Keratinocyte (primary cell): ENCODE results near the gene FBXO31.

Source experiments
- EZH2 ChIP-seq: IDR thresholded peaks from one replicate; pipeline ENCODE4 v1.6.1; 2012; ENCODE audit warnings: inconsistent platforms, mild to moderate bottlenecking, low read length, moderate library complexity
- TF ChIP-seq, protein P1 (sequence below), 3 experiments: IDR thresholded peaks in 1 of 3; conservative IDR thresholded peaks in 1 of 3; optimal IDR thresholded peaks in 1 of 3; 2 replicates in 2 of 3; 3 replicates in 1 of 3; pipeline versions ENCODE3 to v1.5.1; 2011; ENCODE audit warnings: low read length in 3 of 3, mild to moderate bottlenecking in 3 of 3, moderate library complexity in 2 of 3, control low read depth in 1 of 3, inconsistent platforms in 1 of 3; ENCODE audit not compliant: insufficient read depth in 2 of 3; ENCODE audit errors: extremely low read depth in 1 of 3

DNA sequence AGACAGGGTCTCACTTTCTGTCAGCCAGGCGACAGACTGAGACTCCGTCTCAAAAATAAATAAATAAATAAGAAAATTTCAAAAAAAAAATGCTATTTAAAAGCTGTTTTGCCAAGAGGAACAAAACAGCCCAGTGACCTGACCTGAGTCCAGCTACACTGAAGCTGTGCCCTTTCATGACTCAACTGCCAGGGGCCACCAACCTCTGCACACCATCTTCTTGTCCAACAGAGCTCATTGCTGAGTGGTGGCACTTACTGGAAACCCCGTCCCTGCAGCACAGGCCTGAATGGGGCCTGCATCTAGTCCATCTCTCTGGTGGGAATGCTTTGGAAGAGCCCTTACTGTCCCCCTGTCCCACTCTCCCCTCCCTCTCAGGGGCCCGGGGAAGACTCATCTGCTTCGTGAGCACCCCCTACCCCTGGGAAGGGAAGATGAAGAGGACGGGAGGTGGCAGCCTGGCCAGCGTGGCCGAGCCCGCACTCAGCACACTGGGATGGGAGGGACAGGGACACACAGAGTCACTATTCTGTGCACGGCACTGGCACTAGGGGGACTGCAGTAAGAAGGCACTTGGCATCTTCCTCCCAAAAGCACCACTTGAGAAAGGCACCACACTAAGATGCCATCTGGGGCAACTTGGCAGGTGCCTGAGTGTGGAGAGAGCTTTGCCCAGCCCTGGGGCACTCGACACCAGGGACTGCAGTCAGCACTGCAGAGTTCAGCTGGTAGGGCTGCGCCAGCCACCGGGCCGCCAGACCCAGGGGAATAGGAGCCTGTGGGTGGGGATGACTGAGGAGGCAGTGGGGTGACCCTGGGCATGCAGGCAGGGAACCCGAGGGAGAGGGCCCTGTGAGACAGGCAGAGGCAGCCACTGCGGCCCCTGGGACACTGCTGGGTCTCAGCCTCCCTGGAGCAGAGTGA, 13.5 kb downstream of the FBXO31 start:
- TF ChIP-seq, protein P1, sequence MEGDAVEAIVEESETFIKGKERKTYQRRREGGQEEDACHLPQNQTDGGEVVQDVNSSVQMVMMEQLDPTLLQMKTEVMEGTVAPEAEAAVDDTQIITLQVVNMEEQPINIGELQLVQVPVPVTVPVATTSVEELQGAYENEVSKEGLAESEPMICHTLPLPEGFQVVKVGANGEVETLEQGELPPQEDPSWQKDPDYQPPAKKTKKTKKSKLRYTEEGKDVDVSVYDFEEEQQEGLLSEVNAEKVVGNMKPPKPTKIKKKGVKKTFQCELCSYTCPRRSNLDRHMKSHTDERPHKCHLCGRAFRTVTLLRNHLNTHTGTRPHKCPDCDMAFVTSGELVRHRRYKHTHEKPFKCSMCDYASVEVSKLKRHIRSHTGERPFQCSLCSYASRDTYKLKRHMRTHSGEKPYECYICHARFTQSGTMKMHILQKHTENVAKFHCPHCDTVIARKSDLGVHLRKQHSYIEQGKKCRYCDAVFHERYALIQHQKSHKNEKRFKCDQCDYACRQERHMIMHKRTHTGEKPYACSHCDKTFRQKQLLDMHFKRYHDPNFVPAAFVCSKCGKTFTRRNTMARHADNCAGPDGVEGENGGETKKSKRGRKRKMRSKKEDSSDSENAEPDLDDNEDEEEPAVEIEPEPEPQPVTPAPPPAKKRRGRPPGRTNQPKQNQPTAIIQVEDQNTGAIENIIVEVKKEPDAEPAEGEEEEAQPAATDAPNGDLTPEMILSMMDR (optimal IDR thresholded peaks at IDR 0.05 in 1 of 3, IDR thresholded peaks at IDR 0.05 in 1 of 3, conservative IDR thresholded peaks at IDR 0.05 in 1 of 3; ENCODE audit: extremely low read depth in 1 of 3, insufficient read depth in 2 of 3, low read length in 3 of 3): no peak
- no peak for TF ChIP-seq EZH2
